Activated T-cell treated with anti-CD3 and anti-CD28 coated beads, Interleukin-2, amount 50 U/mL, for 72 hours (primary cell): Measurements from ENCODE around the gene CIAPIN1. TPM values are rescaled to one million over a fixed set of nuclear protein-coding genes. Genes with fewer than 3 reads are reported as not detected.
"Not testable (repeated sequence)": the region's sequence is repeated elsewhere in the genome, so short reads cannot be mapped to it uniquely, and the experiment has no call there.

Source experiments
- ATAC-seq, 2 donors: fragments of 150-1000 bp; cut with Tn5 transposase; replicated peaks in 1 of 2; 2 replicates each; pipeline ENCODE4 v1.10.0; 2021; ENCODE audit warnings: moderate library complexity in 2 of 2, mild to moderate bottlenecking in 1 of 2
- DNase-seq, 2 donors: peaks; one replicate each; pipeline ENCODE4 v3.0.0; 2021 to 2022; ENCODE audit warnings: mixed read lengths in 1 of 2
- H3K27ac Mint-ChIP-seq: one replicate; pipeline ENCODE4 v1.8.0; 2022; ENCODE audit warnings: mild to moderate bottlenecking, moderate library complexity, mixed read lengths
- H3K27me3 Mint-ChIP-seq: one replicate; pipeline ENCODE4 v1.8.0; 2022; ENCODE audit warnings: low read depth, mixed read lengths
- H3K36me3 Mint-ChIP-seq, 2 donors: one replicate each; pipeline ENCODE4 v1.8.0; 2022; ENCODE audit warnings: mixed read lengths in 2 of 2, mild to moderate bottlenecking in 1 of 2; ENCODE audit not compliant: insufficient read depth in 2 of 2
- H3K4me1 Mint-ChIP-seq: one replicate; pipeline ENCODE4 v1.8.0; 2022; ENCODE audit warnings: low read depth, mixed read lengths
- H3K4me3 Mint-ChIP-seq, 2 donors: one replicate each; pipeline ENCODE4 v1.8.0; 2022; ENCODE audit warnings: mild to moderate bottlenecking in 2 of 2, mixed read lengths in 2 of 2, moderate library complexity in 2 of 2
- H3K9me3 Mint-ChIP-seq, 2 donors: one replicate each; pipeline ENCODE4 v1.8.0; 2022; ENCODE audit warnings: mixed read lengths in 2 of 2
- total RNA-seq, 2 donors: library from RNA; stranded (reverse); gene quantifications; one replicate each; pipeline ENCODE4 v1.2.3, GENCODE V29; 2022

CIAPIN1 gene
- total RNA-seq, 2 donors from 2014 or later = 39.6 to 49.7 TPM

DNA sequence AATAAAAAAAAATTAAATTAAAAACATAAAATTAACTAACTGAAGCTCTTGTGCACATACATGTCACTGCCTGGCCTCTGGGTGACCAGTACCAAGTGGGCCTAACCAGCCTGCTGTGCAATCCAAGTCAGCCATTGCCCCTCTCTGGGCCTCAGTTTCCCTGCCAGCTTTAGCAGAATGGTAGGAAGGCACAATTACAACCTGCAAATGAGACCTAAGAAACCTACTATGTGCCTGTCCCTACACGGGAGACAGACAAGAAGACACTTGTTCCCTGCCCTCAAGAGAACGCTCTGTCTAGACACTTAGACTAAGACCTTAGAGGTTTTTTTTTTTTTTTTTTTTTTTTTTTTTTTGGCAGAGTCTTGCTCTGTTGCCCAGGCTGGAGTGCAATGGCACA lies 1.7 kb downstream of the CIAPIN1 start:
- H3K4me1 Mint-ChIP-seq = peaks cover 40% of the 10 kb centered on the region
- peaks cover 9% of the 10 kb centered on the region in 2 donors for H3K36me3 Mint-ChIP-seq
- H3K27me3 Mint-ChIP-seq = no peaks in the 10 kb centered on the region
- H3K9me3 Mint-ChIP-seq = peaks cover 0 to 2% of the 10 kb centered on the region in 2 donors
- H3K4me3 Mint-ChIP-seq = peak overlapping the region in 1 of 2 donors; percentile 17
- ATAC-seq (no peak), DNase-seq (no peak)
- no peak overlapping the region for H3K27ac Mint-ChIP-seq

DNA sequence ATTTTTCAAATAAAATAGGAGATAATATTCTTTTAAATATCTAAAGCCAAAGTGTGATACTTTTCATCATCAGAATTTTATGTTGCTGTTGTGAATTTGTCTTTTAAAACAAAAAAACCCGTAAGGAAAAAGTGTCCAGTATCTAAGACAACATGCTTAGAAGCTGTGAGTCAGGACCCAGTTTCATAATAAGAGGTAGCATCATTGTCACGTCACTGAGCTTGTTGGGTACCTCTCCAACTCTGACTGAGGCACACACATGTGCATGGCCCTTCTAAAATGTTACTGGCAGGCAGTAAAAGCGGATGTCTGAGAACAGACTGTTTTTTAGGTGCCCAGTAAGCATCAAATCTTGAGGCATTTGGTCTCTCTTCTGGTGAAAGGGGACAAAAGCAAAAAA lies 2.5 kb downstream of the CIAPIN1 start:
- DNase-seq = no peak
- peaks cover 15 to 17% of the 10 kb centered on the region in 2 donors for H3K36me3 Mint-ChIP-seq
- peaks cover 40% of the 10 kb centered on the region for H3K4me1 Mint-ChIP-seq
- H3K9me3 Mint-ChIP-seq = peaks cover 0 to 2% of the 10 kb centered on the region in 2 donors
- peak overlapping the region; percentile 34 to 42 for H3K4me3 Mint-ChIP-seq
- no peak for ATAC-seq
- H3K27me3 Mint-ChIP-seq = no peaks in the 10 kb centered on the region
- no peak overlapping the region for H3K27ac Mint-ChIP-seq

DNA sequence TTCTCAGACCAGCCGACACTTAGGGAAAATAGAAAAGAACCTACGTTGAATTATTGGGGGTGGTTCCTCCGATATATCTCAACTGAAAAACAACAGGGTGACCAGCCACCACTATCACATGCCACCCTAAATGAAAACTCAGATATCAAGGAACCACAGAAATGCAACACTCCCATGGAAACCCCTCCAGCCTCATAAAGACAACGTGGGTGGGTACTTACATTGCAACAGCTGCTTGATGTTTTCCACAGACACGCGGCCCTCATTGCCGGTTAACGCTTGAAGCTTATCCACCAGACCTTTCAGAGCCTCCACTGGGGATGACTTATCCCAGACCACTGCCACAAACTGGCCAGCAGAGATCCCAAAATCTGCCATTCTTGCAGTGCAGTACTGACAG lies 6.6 kb downstream of the CIAPIN1 start:
- not testable (repeated sequence) for H3K9me3 Mint-ChIP-seq, H3K4me3 Mint-ChIP-seq, DNase-seq, H3K27me3 Mint-ChIP-seq, H3K27ac Mint-ChIP-seq, ATAC-seq
- Mint-ChIP-seq H3K4me1 (peaks cover 11% of the 10 kb centered on the region), H3K36me3 (peaks cover 22 to 29% of the 10 kb centered on the region in 2 donors)

DNA sequence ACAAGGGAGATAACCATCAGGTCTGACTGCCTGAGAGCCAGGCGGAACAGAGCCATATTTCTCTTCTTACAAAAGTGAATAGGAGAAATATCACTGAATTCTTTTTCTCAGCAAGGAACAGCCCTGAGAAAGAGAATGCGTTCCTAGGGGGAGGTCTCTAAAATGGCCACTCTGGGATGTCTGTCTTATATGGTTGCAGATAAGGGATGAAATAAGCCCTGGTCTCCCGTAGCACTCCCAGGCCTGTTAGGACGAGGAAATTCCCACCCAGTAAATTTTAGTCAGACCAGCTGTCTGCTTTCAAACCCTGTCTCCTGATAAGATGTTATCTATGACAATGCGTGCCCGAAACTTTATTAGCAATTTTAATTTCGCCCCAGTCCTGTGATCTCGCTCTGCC lies 7.2 kb downstream of the CIAPIN1 start:
- H3K9me3 Mint-ChIP-seq, H3K27me3 Mint-ChIP-seq, H3K4me3 Mint-ChIP-seq, ATAC-seq, H3K4me1 Mint-ChIP-seq, DNase-seq, H3K27ac Mint-ChIP-seq: not testable (repeated sequence)
- H3K36me3 Mint-ChIP-seq = peaks cover 22 to 29% of the 10 kb centered on the region in 2 donors

DNA sequence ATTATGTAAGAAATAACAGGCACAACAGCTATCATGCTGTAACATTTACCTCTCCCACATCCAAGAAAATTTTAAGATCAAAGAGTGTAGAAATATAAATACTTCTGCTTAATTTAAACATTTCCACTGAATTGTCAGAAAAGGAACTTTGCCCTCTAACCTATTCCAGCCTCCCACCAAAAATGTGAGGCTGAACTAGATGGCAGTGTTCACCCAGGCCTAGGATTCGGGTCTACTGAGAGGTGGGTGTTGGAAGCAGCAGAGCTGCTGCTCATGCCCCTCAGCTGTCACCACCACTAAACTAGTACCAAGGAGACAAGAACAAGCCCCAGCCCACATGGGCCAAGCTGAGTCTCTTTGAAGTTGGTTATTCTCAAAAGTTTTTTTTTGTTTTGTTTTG lies 11.3 kb downstream of the CIAPIN1 start:
- ATAC-seq (no peak), DNase-seq (no peak)
- no peaks in the 10 kb centered on the region for H3K9me3 Mint-ChIP-seq
- peaks cover 22 to 38% of the 10 kb centered on the region in 2 donors for H3K36me3 Mint-ChIP-seq
- H3K4me3 Mint-ChIP-seq = no peak overlapping the region
- no peaks in the 10 kb centered on the region for H3K27me3 Mint-ChIP-seq
- H3K4me1 Mint-ChIP-seq = peaks cover 8% of the 10 kb centered on the region
- H3K27ac Mint-ChIP-seq = no peak overlapping the region

DNA sequence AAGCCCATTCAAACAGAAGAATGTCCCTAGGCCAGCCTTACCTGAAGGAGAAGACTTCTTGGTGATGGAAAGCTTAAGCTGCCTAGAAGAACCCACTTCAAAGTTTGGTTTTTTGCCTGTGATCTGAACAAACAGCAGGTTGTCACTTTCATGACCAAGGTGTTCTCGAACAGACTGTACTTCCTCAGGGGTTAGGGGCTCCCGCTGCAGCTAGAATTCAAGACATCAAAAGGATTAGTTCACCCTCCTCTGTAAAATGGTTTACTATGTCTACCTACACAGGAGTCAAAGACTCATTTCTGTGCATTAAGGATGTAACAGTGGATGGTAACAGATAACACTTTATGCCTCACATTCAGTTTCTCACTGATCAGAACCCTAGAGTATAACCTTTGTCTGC lies 13.2 kb downstream of the CIAPIN1 start:
- Mint-ChIP-seq H3K27me3 (no peaks in the 10 kb centered on the region), H3K36me3 (peaks cover 15 to 33% of the 10 kb centered on the region in 2 donors), H3K4me1 (peaks cover 8% of the 10 kb centered on the region), H3K9me3 (no peaks in the 10 kb centered on the region), H3K27ac (peak overlapping the region; percentile 77), H3K4me3 (no peak overlapping the region)
- no peak for ATAC-seq
- DNase-seq = no peak

DNA sequence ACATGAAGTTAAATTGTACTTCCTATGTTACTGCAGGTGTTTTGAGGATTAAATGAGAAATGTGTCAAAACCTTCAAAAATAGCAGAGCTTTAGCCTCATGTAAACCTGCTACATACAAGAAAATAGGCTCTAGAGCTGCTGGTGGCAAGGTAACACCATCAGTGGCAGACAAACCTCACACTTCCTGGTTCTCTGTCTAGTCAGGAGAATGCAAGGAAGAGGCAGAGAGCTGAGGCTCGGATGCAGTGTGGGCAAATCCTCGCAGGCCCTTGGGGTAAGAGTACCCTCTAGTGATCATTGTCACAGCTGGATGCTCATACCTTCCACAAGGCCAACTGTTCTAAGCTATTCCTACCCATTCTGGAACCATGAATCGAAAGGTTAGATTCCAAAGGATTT lies 14.2 kb downstream of the CIAPIN1 start:
- H3K27me3 Mint-ChIP-seq = no peaks in the 10 kb centered on the region
- ATAC-seq (no peak), DNase-seq (no peak)
- peak overlapping the region; percentile 16 for H3K27ac Mint-ChIP-seq
- H3K9me3 Mint-ChIP-seq = no peaks in the 10 kb centered on the region
- no peak overlapping the region for H3K4me3 Mint-ChIP-seq
- peaks cover 13 to 34% of the 10 kb centered on the region in 2 donors for H3K36me3 Mint-ChIP-seq
- peaks cover 8% of the 10 kb centered on the region for H3K4me1 Mint-ChIP-seq

DNA sequence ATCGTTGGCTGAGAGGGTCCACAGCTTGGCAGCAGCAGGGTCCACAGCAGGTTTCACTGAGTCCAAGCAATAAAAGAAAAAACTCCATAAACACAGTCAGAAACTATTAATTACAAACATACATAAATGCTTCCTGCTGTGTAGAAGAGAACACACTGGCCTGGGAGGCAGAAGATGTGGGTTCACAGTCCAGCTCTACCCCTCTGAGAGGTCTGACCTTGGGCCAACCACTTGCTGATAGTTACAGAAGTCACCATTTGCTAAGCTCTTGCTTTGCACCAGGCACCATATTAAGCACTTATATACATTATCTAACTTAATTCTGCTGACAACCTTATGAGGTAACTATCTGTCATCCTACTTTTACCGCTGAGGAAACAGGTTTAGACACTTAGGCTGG lies 14.7 kb downstream of the CIAPIN1 start:
- peaks cover 13 to 39% of the 10 kb centered on the region in 2 donors for H3K36me3 Mint-ChIP-seq
- H3K27ac Mint-ChIP-seq = no peak overlapping the region
- ATAC-seq (no peak), DNase-seq (no peak)
- no peaks in the 10 kb centered on the region for H3K9me3 Mint-ChIP-seq
- H3K4me1 Mint-ChIP-seq = peaks cover 8% of the 10 kb centered on the region
- no peaks in the 10 kb centered on the region for H3K27me3 Mint-ChIP-seq
- H3K4me3 Mint-ChIP-seq = no peak overlapping the region

DNA sequence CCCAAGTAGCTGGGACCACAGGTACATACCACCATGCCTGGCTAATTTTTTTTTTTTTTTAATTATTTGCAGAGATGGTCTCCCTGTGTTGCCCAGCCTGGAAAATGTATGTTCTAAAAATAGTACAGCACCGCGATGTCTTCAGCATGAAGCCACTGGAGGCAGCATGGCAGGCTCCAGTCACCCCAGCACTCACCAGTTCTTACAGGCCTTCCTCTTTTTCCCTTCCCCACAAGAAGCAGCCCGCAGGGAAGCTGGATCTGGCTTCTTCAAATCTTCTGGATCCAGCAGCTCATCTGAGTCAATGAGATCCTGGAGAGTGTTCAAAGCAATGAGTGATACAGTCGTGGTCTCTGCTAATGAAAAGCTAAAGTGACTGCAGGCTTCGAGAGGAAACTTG lies 16.2 kb downstream of the CIAPIN1 start:
- H3K27ac Mint-ChIP-seq = no peak overlapping the region
- H3K4me3 Mint-ChIP-seq = no peak overlapping the region
- no peaks in the 10 kb centered on the region for H3K9me3 Mint-ChIP-seq
- no peak for ATAC-seq
- no peaks in the 10 kb centered on the region for H3K27me3 Mint-ChIP-seq
- peaks cover 8% of the 10 kb centered on the region for H3K4me1 Mint-ChIP-seq
- peaks cover 12 to 38% of the 10 kb centered on the region in 2 donors for H3K36me3 Mint-ChIP-seq
- no peak for DNase-seq

DNA sequence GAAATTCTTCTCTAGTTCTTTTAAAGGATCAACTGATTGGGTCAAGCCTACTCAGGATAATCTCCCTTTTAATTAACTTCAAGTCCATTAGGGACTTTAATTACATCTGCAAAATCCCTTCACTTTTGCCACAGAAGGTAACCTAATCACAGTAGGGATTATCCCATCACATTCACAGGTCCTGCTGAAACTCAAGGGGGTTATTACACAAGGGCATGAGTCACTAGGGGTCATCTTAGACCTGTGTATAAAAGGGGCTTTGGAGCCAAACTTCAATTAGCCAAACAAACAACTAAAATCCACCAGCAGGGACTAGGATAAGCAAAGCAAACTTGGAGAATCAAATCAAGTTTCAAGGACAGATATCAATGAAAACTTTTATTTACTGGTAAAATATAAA lies 19.4 kb downstream of the CIAPIN1 start:
- Mint-ChIP-seq H3K27me3 (no peaks in the 10 kb centered on the region), H3K27ac (no peak overlapping the region), H3K9me3 (no peaks in the 10 kb centered on the region), H3K36me3 (peaks cover 11 to 23% of the 10 kb centered on the region in 2 donors), H3K4me1 (no peaks in the 10 kb centered on the region), H3K4me3 (no peak overlapping the region)
- ATAC-seq = no peak
- no peak for DNase-seq

DNA sequence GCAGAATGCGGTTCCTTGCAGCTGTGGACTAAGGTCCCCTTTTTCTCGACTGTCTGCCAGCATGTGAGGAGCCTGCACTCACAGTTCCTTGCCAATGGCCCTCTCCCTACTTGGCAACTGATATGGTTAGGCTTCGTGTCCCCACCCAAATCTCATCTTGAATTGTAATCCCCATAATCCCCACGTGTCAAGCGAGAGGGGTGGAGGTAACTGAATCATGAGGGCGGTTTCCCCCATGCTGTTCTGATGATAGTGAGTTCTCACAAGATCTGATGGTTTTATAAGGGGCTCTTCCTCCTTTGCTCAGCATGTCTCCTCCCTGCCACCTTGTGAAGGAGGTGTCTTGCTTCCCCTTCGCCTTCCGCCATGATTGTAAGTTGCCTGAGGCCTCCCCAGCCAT lies 19.9 kb downstream of the CIAPIN1 start:
- no peaks in the 10 kb centered on the region for H3K27me3 Mint-ChIP-seq
- DNase-seq (no peak), ATAC-seq (no peak)
- H3K4me3 Mint-ChIP-seq = no peak overlapping the region
- H3K36me3 Mint-ChIP-seq = peaks cover 10 to 21% of the 10 kb centered on the region in 2 donors
- H3K27ac Mint-ChIP-seq = no peak overlapping the region
- no peaks in the 10 kb centered on the region for H3K9me3 Mint-ChIP-seq
- H3K4me1 Mint-ChIP-seq = no peaks in the 10 kb centered on the region

DNA sequence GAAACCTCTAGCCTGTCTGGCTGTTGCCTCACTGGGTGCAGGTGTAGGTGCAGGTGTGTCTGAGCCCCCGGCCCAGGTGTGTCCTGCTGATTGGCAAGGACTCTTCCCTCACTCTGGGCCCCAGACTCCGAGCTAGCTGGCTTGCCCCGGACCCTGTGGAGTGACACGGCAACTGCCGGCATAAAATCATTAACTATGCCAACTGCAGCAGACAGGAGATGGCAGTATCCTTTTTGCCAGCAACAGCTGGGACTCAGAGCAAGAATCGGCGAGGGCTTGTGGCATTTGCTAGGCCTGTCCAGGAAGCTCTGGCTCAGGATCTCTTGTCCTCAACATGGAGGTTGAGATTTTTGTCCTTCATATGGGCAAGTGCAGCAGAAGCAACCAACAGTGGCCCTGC lies 20.8 kb downstream of the CIAPIN1 start:
- Mint-ChIP-seq H3K27ac (no peak overlapping the region), H3K36me3 (peaks cover 10 to 21% of the 10 kb centered on the region in 2 donors)

DNA sequence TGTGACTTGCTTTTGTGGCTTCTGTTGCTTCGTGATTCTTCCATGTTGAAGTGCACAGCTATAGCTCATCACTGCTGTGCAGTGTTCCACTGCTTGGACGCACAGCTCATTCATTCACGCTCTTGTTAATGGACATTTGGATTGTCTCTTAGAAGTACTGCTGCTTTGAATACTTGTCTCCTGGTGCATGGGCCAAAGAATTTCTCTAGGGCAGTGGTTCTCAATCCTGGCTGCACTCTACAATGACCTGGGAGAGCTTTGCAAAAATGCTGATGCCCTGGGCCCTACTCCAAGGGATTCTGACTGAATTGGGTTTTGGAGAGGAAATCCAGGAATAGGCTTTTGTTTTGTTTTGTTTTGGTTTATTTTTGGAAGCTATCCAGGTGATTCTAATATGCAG lies 22.6 kb downstream of the CIAPIN1 start:
- Mint-ChIP-seq H3K27ac (no peak overlapping the region), H3K4me3 (no peak overlapping the region), H3K9me3 (no peaks in the 10 kb centered on the region)

More for the DNA sequence above, 20.8 kb downstream of the CIAPIN1 start:
- no peaks in the 10 kb centered on the region for H3K27me3 Mint-ChIP-seq
- no peak for DNase-seq
- no peak overlapping the region for H3K4me3 Mint-ChIP-seq
- no peaks in the 10 kb centered on the region for H3K9me3 Mint-ChIP-seq
- no peaks in the 10 kb centered on the region for H3K4me1 Mint-ChIP-seq
- no peak for ATAC-seq

DNA sequence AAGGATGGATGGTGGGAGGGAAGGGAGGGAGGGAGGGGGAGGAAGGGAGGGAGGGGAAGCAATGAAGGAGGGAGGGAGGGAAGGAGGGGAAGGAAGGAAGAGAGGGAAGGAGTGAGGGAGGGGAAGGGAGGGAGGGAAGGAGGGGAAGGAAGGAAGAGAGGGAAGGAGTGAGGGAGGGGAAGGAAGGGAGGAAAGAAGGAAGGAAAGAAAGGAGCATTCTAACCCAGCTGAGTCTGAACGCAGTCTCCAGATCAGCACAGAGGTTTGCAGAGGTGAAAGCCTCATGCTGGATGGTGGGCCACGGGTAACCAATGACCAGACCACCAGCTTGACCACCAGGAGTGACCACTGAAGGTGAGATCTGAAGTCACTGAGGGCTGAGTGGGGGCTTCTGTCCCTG lies 24.0 kb downstream of the CIAPIN1 start:
- Mint-ChIP-seq H3K4me1 (peaks cover 9% of the 10 kb centered on the region), H3K4me3 (no peak overlapping the region), H3K27me3 (no peaks in the 10 kb centered on the region), H3K27ac (no peak overlapping the region), H3K36me3 (peaks cover 0 to 6% of the 10 kb centered on the region in 2 donors), H3K9me3 (no peaks in the 10 kb centered on the region)
- ATAC-seq (no peak), DNase-seq (no peak)

More for the DNA sequence above, 22.6 kb downstream of the CIAPIN1 start:
- Mint-ChIP-seq H3K36me3 (peaks cover 0 to 15% of the 10 kb centered on the region in 2 donors), H3K27me3 (no peaks in the 10 kb centered on the region), H3K4me1 (no peaks in the 10 kb centered on the region)
- ATAC-seq (no peak), DNase-seq (no peak)
